ENCODE data around the gene GSDME. TPM values are rescaled to one million over a fixed set of nuclear protein-coding genes. Genes with fewer than 3 reads are reported as not detected.

The GSDME gene
- total RNA-seq = 14.9 and 26.5 TPM in 2 replicates

DNA sequence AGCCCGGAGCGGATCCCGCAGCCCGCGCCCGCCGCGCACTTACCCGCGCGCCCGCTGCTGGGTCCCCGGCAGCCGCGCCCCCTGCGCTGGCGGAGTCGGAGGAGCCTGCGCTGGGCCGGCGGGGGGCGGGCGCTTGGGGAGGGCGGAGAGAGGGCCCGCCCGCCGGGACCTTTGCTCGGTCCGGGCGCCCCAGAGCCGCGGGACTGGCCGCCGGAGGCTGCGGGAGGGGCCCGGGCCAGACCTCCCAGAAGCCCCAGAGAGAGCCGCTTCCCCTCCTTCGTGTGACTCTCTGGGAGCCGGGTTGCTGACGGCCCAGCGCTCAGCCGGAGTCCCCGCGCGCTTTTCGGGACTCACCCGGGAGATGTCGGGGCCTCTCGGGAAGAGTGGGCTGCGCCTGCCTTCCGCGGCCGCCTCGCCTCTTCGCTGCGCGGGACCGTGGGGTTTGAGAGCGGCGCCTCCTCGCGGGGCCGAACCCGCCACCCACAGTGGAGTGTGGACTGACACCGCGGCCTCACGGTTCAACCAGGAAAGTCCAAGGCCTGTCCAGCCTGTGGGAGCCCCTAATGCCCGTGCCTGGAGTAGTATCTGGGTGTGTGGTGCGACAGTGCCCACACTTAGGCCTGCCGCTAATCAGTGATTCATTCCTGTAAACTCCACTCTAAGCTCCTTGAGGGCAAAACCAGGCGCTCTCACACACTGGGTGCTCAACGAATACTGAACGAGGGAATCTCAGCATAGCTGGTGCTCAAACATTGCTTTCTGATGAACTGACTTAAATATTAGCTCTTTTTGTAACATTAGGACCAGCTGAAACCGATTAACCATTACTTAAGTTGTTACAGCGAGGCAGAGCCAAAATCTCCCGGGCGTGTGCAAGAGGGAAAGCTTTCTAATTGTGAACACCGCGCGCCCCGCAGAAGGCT is at the start of gene GSDME:
Gene GSDME, minus strand, starts transcription at position 112 of the 923 bp plus-strand sequence. CDS start 7,690 bp downstream, outside the sequence.

Other genes with a start within 250 kb of the GSDME start
- gene PALS2, start 184.0 kb downstream of the GSDME start, total RNA-seq = 8.8 and 11.3 TPM in 2 replicates
- gene OSBPL3, start 222.7 kb upstream of the GSDME start, total RNA-seq = 5.4 and 7.9 TPM in 2 replicates

Measured in cardiac atrium fibroblast (primary cell).